Measurements from ENCODE around the gene CCDC149. TPM values are rescaled to one million over a fixed set of nuclear protein-coding genes. Genes with fewer than 3 reads are reported as not detected.

CCDC149 gene
- total and polyA plus RNA-seq, 2 of the 8 experiments (the other 6 are each of a cell fraction or from before 2014, with no cell fraction given): 2.2 to 5.6 TPM

GRCh38 chr4:24878636-24879016 is 34.2 kb downstream of the CCDC149 start:
- Histone ChIP-seq H2BK120ac (replicated peaks; ENCODE audit: low read depth, low read length) (no peak overlapping the region), H4K20me1 (replicated peaks in 1 of 2; ENCODE audit: control insufficient read depth in 1 of 2, insufficient read depth in 2 of 2, low read length in 2 of 2) (no peaks in the 10 kb centered on the region), H4K8ac (ENCODE audit: extremely low read depth, insufficient read depth, low read length) (no peak overlapping the region), H3K27me3 (replicated peaks in 1 of 4; ENCODE audit: control insufficient read depth in 3 of 4, extremely low read depth in 1 of 4, insufficient read depth in 3 of 4, low read length in 3 of 4) (no peaks in the 10 kb centered on the region), H3K36me3 (ENCODE audit: control insufficient read depth in 2 of 4, insufficient read depth in 4 of 4, low read length in 3 of 4) (no peaks in the 10 kb centered on the region), H3K4ac (replicated peaks; ENCODE audit: insufficient read length, low read depth, low read length) (no peak overlapping the region), H4K5ac (ENCODE audit: insufficient read length, low read depth, low read length) (no peak overlapping the region), H2BK20ac (ENCODE audit: low read length) (no peak overlapping the region), H3K14ac (ENCODE audit: insufficient read length) (no peak overlapping the region), H3K56ac (replicated peaks; ENCODE audit: insufficient read length, low read depth, low read length) (no peak overlapping the region), H2BK15ac (ENCODE audit: low read length) (no peak overlapping the region), H2BK5ac (ENCODE audit: low read depth, low read length) (no peak overlapping the region), H2AFZ (ENCODE audit: low read length) (no peak overlapping the region), H3K23ac (ENCODE audit: insufficient read length) (no peak overlapping the region), H3K79me1 (ENCODE audit: low read depth, low read length) (no peaks in the 10 kb centered on the region), H3K9ac (replicated peaks in 1 of 4; ENCODE audit: extremely low read depth in 1 of 4, low read depth in 3 of 4, low read length in 3 of 4) (no peak overlapping the region), H2BK12ac (ENCODE audit: low read depth, low read length) (peak overlapping the region; percentile 31; the same call in 1 of the 2 replicates), H3K4me3 (ENCODE audit: extremely low read depth in 1 of 4, insufficient read depth in 2 of 4, low read depth in 3 of 4, low read length in 4 of 4) (no peak overlapping the region), H3K4me2 (ENCODE audit: insufficient read depth in 1 of 2, low read depth in 2 of 2, low read length in 2 of 2) (no peak overlapping the region), H3K9me3 (ENCODE audit: insufficient read depth in 2 of 2, low read depth in 1 of 2, low read length in 1 of 2) (no peaks in the 10 kb centered on the region), H2AK5ac (ENCODE audit: low read depth, low read length) (no peak overlapping the region), H3K18ac (ENCODE audit: extremely low read depth, low read length) (no peak overlapping the region), H3K4me1 (replicated peaks in 1 of 4; ENCODE audit: control insufficient read depth in 3 of 4, insufficient read depth in 4 of 4, low read length in 3 of 4) (peaks cover 0 to 6% (median 0%) of the 10 kb centered on the region in 4 experiments; a peak in 3 of 7 replicates), H4K91ac (replicated peaks; ENCODE audit: insufficient read length, low read length) (no peak overlapping the region), H3K27ac (ENCODE audit: low read depth, low read length) (no peak overlapping the region; the same call in 1 of the 2 replicates), H3K79me2 (ENCODE audit: control insufficient read depth in 1 of 2, insufficient read depth in 2 of 2, low read length in 2 of 2) (no peaks in the 10 kb centered on the region), H3K23me2 (ENCODE audit: low read depth, low read length) (no peaks in the 10 kb centered on the region)
- DNase-seq (ENCODE audit: low read depth in 1 of 2, low spot score in 2 of 2) (no peak), FAIRE-seq (no peak)
- POLR2A ChIA-PET (ENCODE audit: partially characterized antibody): no interaction called here
- TF ChIP-seq NRF1 (IDR thresholded peaks at IDR 0.05; ENCODE audit: low read depth, low read length) (no peak), BCL11A (IDR thresholded peaks at IDR 0.05; ENCODE audit: low read depth in 2 of 2, low read length in 2 of 2) (no peak), POLR2A (IDR thresholded peaks at IDR 0.05; ENCODE audit: control extremely low read depth in 1 of 2, low read depth in 2 of 2, low read length in 2 of 2) (no peak)
- WGBS, 2 experiments (ENCODE audit: extremely low coverage in 1 of 2, insufficient coverage in 1 of 2, insufficient read length in 1 of 2, insufficient replicate concordance in 2 of 2, low coverage in 1 of 2, low lambda C conversion rate in 2 of 2, missing lambda C conversion rate in 1 of 2): 70% methylated on average over 8 of the region's 8 CpGs; no CpG with 5 or more reads in 1 of the 2 experiments
- CTCF ChIA-PET (ENCODE audit: partially characterized antibody): interaction anchor here (0.7 to 1.8 kb wide), 3 partner anchors 22 to 167 kb away, joined by 3 to 5 read pairs (median 4); no protein-coding TSS in a partner anchor
